WTC11 (cell line): ENCODE measurements around the gene SMCR8. TPM values are rescaled to one million over a fixed set of nuclear protein-coding genes. Genes with fewer than 3 reads are reported as not detected.

Experiments
- ATAC-seq: fragments of 200-7000 bp; cut with Tn5 transposase; 2 replicates; pipeline ENCODE4 v1.10.0; 2021; ENCODE audit warnings: mild to moderate bottlenecking, moderate library complexity
- CTCF ChIA-PET: fragments of 300-600 bp; sonication (Branson Sonifier 250); formaldehyde crosslinking; loops from one replicate; lab custom pipeline; 2021; ENCODE audit warnings: antibody characterized with exemption; lab: Charles Lee
- POLR2A ChIA-PET: fragments of 350-600 bp; sonication (Branson Sonifier 250); formaldehyde crosslinking; loops from one replicate; lab custom pipeline; 2021; ENCODE audit warnings: antibody characterized with exemption; lab: Charles Lee
- DNase-seq: peaks from one replicate; pipeline ENCODE4 v3.0.0; 2021; ENCODE audit warnings: low spot score
- H3K27ac Mint-ChIP-seq: 2 replicates; pipeline ENCODE4 v1.8.0; 2021; ENCODE audit warnings: mixed read lengths
- H3K27me3 Mint-ChIP-seq: 2 replicates; pipeline ENCODE4 v1.8.0; 2021; ENCODE audit warnings: low read depth, mild to moderate bottlenecking, moderate library complexity, mixed read lengths
- H3K36me3 Mint-ChIP-seq: 2 replicates; pipeline ENCODE4 v1.8.0; 2021; ENCODE audit warnings: mixed read lengths
- H3K4me1 Mint-ChIP-seq: 2 replicates; pipeline ENCODE4 v1.8.0; 2022; ENCODE audit warnings: mixed read lengths
- H3K4me3 Mint-ChIP-seq: 2 replicates; pipeline ENCODE4 v1.8.0; 2021; ENCODE audit warnings: mild to moderate bottlenecking, moderate library complexity, mixed read lengths
- H3K9me3 Mint-ChIP-seq: 2 replicates; pipeline ENCODE4 v1.8.0; 2021; ENCODE audit warnings: mixed read lengths
- AFF4 ChIP-seq: sonication (generic); formaldehyde crosslinking; IDR thresholded peaks from 2 replicates; pipeline ENCODE4 v1.8.1; 2023; ENCODE audit warnings: mild to moderate bottlenecking, missing genetic modification reagents, borderline replicate concordance
- ATF3 ChIP-seq: sonication (generic); formaldehyde crosslinking; conservative IDR thresholded peaks from 2 replicates; pipeline ENCODE4 v1.8.1; 2022; ENCODE audit warnings: mild to moderate bottlenecking, missing genetic modification reagents
- ATF6 ChIP-seq: sonication (generic); formaldehyde crosslinking; IDR thresholded peaks from 2 replicates; pipeline ENCODE4 v1.8.1; 2023; ENCODE audit warnings: mild to moderate bottlenecking, missing genetic modification reagents
- E2F5 ChIP-seq: sonication (generic); formaldehyde crosslinking; IDR thresholded peaks from 2 replicates; pipeline ENCODE4 v1.8.1; 2022; ENCODE audit warnings: mild to moderate bottlenecking, moderate library complexity, missing genetic modification reagents
- ELF4 ChIP-seq: sonication (generic); formaldehyde crosslinking; IDR thresholded peaks from 2 replicates; pipeline ENCODE4 v1.8.1; 2022; ENCODE audit warnings: low read depth, mild to moderate bottlenecking, moderate library complexity, missing genetic modification reagents
- ESRRA ChIP-seq: sonication (generic); formaldehyde crosslinking; IDR thresholded peaks from 2 replicates; pipeline ENCODE4 v1.8.1; 2022; ENCODE audit warnings: mild to moderate bottlenecking, missing genetic modification reagents, borderline replicate concordance
- GRHL2 ChIP-seq: fragments of 250-450 bp; sonication (Bioruptor Pico); IDR thresholded peaks from 2 replicates; pipeline ENCODE4 v1.8.0; 2022; ENCODE audit warnings: mild to moderate bottlenecking, moderate library complexity; ENCODE audit not compliant: insufficient replicate concordance, severe bottlenecking
- MXD4 ChIP-seq: fragments of 250-450 bp; sonication (Bioruptor Pico); IDR thresholded peaks from 2 replicates; pipeline ENCODE4 v1.8.0; 2021; ENCODE audit warnings: mild to moderate bottlenecking, moderate library complexity, borderline replicate concordance
- NFATC4 ChIP-seq: fragments of 250-450 bp; sonication (Bioruptor Pico); IDR thresholded peaks from 2 replicates; pipeline ENCODE4 v1.9.0; 2021; ENCODE audit warnings: mild to moderate bottlenecking
- STAT6 ChIP-seq: sonication (generic); formaldehyde crosslinking; conservative IDR thresholded peaks from 2 replicates; pipeline ENCODE4 v1.8.1; 2023; ENCODE audit warnings: mild to moderate bottlenecking, low read depth, missing genetic modification reagents, moderate library complexity
- TP53 ChIP-seq: sonication (generic); formaldehyde crosslinking; IDR thresholded peaks from 2 replicates; pipeline ENCODE4 v1.8.1; 2023; ENCODE audit warnings: mild to moderate bottlenecking, missing genetic modification reagents
- ZNF121 ChIP-seq: sonication (generic); formaldehyde crosslinking; IDR thresholded peaks from 2 replicates; pipeline ENCODE4 v1.8.0; 2023; ENCODE audit warnings: missing genetic modification reagents
- ZNF232 ChIP-seq: sonication (generic); formaldehyde crosslinking; IDR thresholded peaks from 2 replicates; pipeline ENCODE4 v1.8.0; 2022; ENCODE audit warnings: mild to moderate bottlenecking, missing genetic modification reagents
- ZSCAN18 ChIP-seq: fragments of 250-450 bp; sonication (Bioruptor Pico); IDR thresholded peaks from 2 replicates; pipeline ENCODE4 v2.1.2; 2022; ENCODE audit warnings: mild to moderate bottlenecking, moderate library complexity
- total RNA-seq: library from RNA; stranded (reverse); gene quantifications from 3 replicates; pipeline ENCODE4 v1.2.3, GENCODE V29; 2021

Gene SMCR8
- total RNA-seq, 1 experiment from 2014 or later, result 19.1 TPM

- DNase-seq, result no peak
- Mint-ChIP-seq H3K27me3 (no peaks in the 10 kb centered on the region; the same call in 1 of the 2 replicates), H3K9me3 (no peaks in the 10 kb centered on the region), H3K36me3 (peaks cover 28% of the 10 kb centered on the region), H3K27ac (no peak overlapping the region), H3K4me3 (no peak overlapping the region), H3K4me1 (peaks cover 7% of the 10 kb centered on the region)
- ChIA-PET CTCF (no interaction called here), POLR2A (no interaction called here)
- ATAC-seq, result no peak
- no peak for TF ChIP-seq ZNF232 (CRISPR knock-in tag)
- TF ChIP-seq GRHL2 (CRISPR knock-in tag), result no peak
- no peak for TF ChIP-seq AFF4 (CRISPR knock-in tag)
- TF ChIP-seq ESRRA (CRISPR knock-in tag), result no peak
- TF ChIP-seq NFATC4 (CRISPR knock-in tag), result no peak
- no peak for TF ChIP-seq ATF3 (CRISPR knock-in tag)
Observed at GRCh38 chr17:18323007-18323406, 7.9 kb downstream of the SMCR8 start.

GRCh38 chr17:18323507-18324139, 8.5 kb downstream of the SMCR8 start:
- no peak for ATAC-seq
- H3K4me3 Mint-ChIP-seq, result no peak overlapping the region
- no peak for DNase-seq
- TF ChIP-seq GRHL2 (CRISPR knock-in tag) (no peak), E2F5 (no peak), NFATC4 (CRISPR knock-in tag) (no peak), MXD4 (CRISPR knock-in tag) (no peak), ELF4 (CRISPR knock-in tag) (no peak), STAT6 (CRISPR knock-in tag) (no peak), ESRRA (CRISPR knock-in tag) (no peak)
- CTCF ChIA-PET, result interaction anchor here (1.1 kb wide), 1 partner anchor 9 kb away, joined by 4 read pairs; the partner anchor contains the start of genes SMCR8 and TOP3A
- POLR2A ChIA-PET, result no interaction called here
- H3K4me1 Mint-ChIP-seq, result peaks cover 4% of the 10 kb centered on the region; the same call in 1 of the 2 replicates
- no peak overlapping the region for H3K27ac Mint-ChIP-seq
- no peaks in the 10 kb centered on the region for H3K27me3 Mint-ChIP-seq
- peaks cover 33% of the 10 kb centered on the region for H3K36me3 Mint-ChIP-seq
- H3K9me3 Mint-ChIP-seq, result no peaks in the 10 kb centered on the region

GRCh38 chr17:18324140-18325050, 9.3 kb downstream of the SMCR8 start:
- Mint-ChIP-seq H3K4me1 (peaks cover 2% of the 10 kb centered on the region; the same call in 1 of the 2 replicates), H3K27ac (no peak overlapping the region), H3K36me3 (peaks cover 41% of the 10 kb centered on the region), H3K4me3 (no peak overlapping the region), H3K27me3 (no peaks in the 10 kb centered on the region), H3K9me3 (no peaks in the 10 kb centered on the region)
- CTCF ChIA-PET, result interaction anchor here (1.1 kb wide), 1 partner anchor 9 kb away, joined by 4 read pairs; the partner anchor contains the start of genes SMCR8 and TOP3A
- DNase-seq (no peak), ATAC-seq (no peak)
- POLR2A ChIA-PET, result no interaction called here
- TF ChIP-seq TP53 (CRISPR knock-in tag) (no peak), ZSCAN18 (no peak), ATF6 (CRISPR knock-in tag) (no peak), E2F5 (no peak), ZNF121 (no peak), ATF3 (CRISPR knock-in tag) (no peak)
